Activated CD4-positive, alpha-beta T cell treated with anti-CD3 and anti-CD28 coated beads for 36 hours (primary cell): ENCODE data around the gene SLC46A2. TPM values are rescaled to one million over a fixed set of nuclear protein-coding genes. Genes with fewer than 3 reads are reported as not detected.

Experiments
- ATAC-seq: fragments of 200-7000 bp; cut with Tn5 transposase; one replicate; pipeline ENCODE4 v1.10.0; 2021; ENCODE audit warnings: mild to moderate bottlenecking, moderate library complexity
- CTCF ChIA-PET: fragments of 350-600 bp; sonication (Branson Sonifier 250); formaldehyde crosslinking; loops from one replicate; lab custom pipeline; 2021; ENCODE audit warnings: antibody characterized with exemption; lab: Charles Lee
- POLR2A ChIA-PET: fragments of 350-600 bp; sonication (Branson Sonifier 250); formaldehyde crosslinking; loops from one replicate; lab custom pipeline; 2021; ENCODE audit warnings: antibody characterized with exemption, inconsistent platforms; lab: Charles Lee
- DNase-seq: peaks from one replicate; pipeline ENCODE4 v3.0.0-alpha.2; 2020
- H3K27ac Mint-ChIP-seq: one replicate; pipeline ENCODE4 v1.8.0; 2021; ENCODE audit warnings: mixed read lengths
- H3K27me3 Mint-ChIP-seq: one replicate; pipeline ENCODE4 v1.8.0; 2021; ENCODE audit warnings: mixed read lengths
- H3K36me3 Mint-ChIP-seq: one replicate; pipeline ENCODE4 v1.8.0; 2021; ENCODE audit warnings: low read depth, mixed read lengths
- H3K4me1 Mint-ChIP-seq: one replicate; pipeline ENCODE4 v1.8.0; 2021; ENCODE audit warnings: mixed read lengths
- H3K4me3 Mint-ChIP-seq: one replicate; pipeline ENCODE4 v1.8.0; 2021; ENCODE audit warnings: mild to moderate bottlenecking, moderate library complexity, mixed read lengths
- H3K9me3 Mint-ChIP-seq: one replicate; pipeline ENCODE4 v1.8.0; 2021; ENCODE audit warnings: low read depth, mixed read lengths
- intact Hi-C, 2 experiments: fragments of 100-400 bp; cut with DNase I in 1 of 2; cut with micrococcal nuclease in 1 of 2; formaldehyde crosslinking; loops; one replicate each; pipeline versions ENCODE4 v1.14.2 to v1.15.1; 2022 to 2024; cut with DNase I, micrococcal nuclease
- total RNA-seq, 2 experiments: library from RNA; stranded (reverse); gene quantifications; one replicate each; pipeline ENCODE4 v1.2.3, GENCODE V29; 2021

Gene SLC46A2
- total RNA-seq, 2 experiments from 2014 or later: not detected

DNA sequence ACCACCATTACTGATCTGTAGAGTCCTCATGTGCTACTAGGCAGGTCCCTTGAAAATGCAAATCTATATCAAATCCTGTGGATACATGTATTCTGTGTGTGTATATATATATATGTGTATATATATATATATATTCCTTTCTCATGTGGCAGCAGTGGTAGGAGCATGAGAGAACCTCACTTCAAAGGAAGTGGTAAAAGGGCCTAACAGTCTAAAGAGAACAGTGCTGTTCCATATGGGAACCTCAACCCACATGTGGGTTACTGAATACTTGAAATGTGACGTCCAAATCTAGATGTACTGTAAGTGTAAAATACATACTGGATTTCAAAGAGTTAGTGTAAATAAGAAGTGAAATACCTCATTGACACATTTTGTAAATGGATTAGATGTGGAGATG, 5.4 kb downstream of the SLC46A2 start:
- H3K4me3 Mint-ChIP-seq: no peak overlapping the region
- H3K9me3 Mint-ChIP-seq: no peaks in the 10 kb centered on the region
- DNase-seq: no peak
- intact Hi-C loops: no loop called here
- H3K27ac Mint-ChIP-seq: no peak overlapping the region
- POLR2A ChIA-PET: no interaction called here
- no peaks in the 10 kb centered on the region for H3K4me1 Mint-ChIP-seq
- CTCF ChIA-PET: no interaction called here
- peaks cover 12% of the 10 kb centered on the region for H3K27me3 Mint-ChIP-seq
- no peak for ATAC-seq
- H3K36me3 Mint-ChIP-seq: no peaks in the 10 kb centered on the region

DNA sequence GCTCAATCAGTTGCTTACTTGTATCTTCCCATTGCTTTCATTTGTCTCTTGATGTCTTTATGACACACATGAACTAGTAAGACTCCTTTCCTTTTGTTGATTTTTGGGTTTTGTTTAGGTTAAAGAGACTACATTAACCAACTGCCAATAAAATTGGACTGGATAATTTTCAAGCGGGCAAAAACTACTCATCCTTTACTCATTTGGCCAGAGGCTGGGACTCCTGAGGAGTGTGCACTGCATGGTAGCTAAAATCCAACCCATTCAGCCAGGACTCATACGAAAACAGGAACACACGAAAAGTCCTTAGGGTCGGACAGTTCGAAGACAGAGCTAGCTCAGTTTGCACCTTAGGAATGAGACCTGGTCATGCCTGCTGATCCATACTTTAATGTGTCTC, 6.0 kb downstream of the SLC46A2 start:
- no peaks in the 10 kb centered on the region for H3K36me3 Mint-ChIP-seq
- intact Hi-C loops: no loop called here
- H3K9me3 Mint-ChIP-seq: no peaks in the 10 kb centered on the region
- no peak for ATAC-seq
- H3K27me3 Mint-ChIP-seq: peaks cover 7% of the 10 kb centered on the region
- H3K27ac Mint-ChIP-seq: no peak overlapping the region
- no peak for DNase-seq
- no peaks in the 10 kb centered on the region for H3K4me1 Mint-ChIP-seq
- ChIA-PET CTCF (no interaction called here), POLR2A (interaction anchor here (0.6 kb wide), 1 partner anchor 228 kb away, joined by 3 read pairs; no protein-coding TSS in a partner anchor)
- H3K4me3 Mint-ChIP-seq: no peak overlapping the region

DNA sequence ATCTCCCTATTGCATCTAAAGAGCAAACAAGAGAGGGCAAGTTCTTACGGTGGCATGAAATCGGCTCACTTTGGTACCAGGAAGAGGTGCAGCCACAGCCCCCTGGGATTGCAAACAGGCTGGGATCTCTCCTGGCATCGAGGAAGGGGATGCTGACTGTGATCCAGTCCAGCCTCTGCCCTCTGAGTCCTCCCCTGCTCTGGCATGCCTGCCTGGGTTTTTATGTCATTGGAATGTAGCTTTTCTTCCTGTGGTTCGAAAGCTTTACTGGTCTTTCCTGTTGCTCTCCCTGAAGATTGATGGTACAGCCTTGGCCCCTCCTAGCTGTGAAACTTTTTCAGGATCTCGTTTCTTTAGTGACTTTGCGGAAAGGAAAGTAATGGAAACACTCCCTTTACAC, 6.6 kb downstream of the SLC46A2 start:
- CTCF ChIA-PET: no interaction called here
- no peaks in the 10 kb centered on the region for H3K36me3 Mint-ChIP-seq
- H3K4me1 Mint-ChIP-seq: no peaks in the 10 kb centered on the region
- no peak overlapping the region for H3K4me3 Mint-ChIP-seq
- ATAC-seq: no peak
- intact Hi-C loops: no loop called here
- H3K27ac Mint-ChIP-seq: no peak overlapping the region
- DNase-seq: no peak
- H3K9me3 Mint-ChIP-seq: no peaks in the 10 kb centered on the region
- POLR2A ChIA-PET: interaction anchor here (0.6 kb wide), 1 partner anchor 123 kb away, joined by 3 read pairs; no protein-coding TSS in a partner anchor
- H3K27me3 Mint-ChIP-seq: peaks cover under 1% of the 10 kb centered on the region

DNA sequence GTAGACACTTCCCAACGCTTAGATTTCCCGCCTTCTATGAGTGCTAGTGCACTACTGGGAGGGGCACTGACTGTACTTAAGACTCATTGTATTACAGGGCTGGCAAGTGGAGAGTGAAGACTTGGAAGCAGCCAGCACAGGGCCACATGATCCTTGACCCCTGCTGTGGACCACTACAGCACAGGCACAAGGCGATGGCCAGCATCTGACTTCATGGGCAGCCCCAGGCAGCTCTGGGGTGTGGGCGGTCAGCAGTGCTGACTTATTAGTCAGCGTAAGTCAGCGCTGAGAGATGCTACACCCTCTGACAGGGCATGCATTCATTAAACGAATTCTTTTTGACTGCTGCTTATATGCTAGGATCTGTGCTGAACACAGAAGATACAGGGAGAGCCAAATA, 9.3 kb downstream of the SLC46A2 start:
- DNase-seq (no peak), ATAC-seq (no peak)
- no peaks in the 10 kb centered on the region for H3K9me3 Mint-ChIP-seq
- H3K27me3 Mint-ChIP-seq: no peaks in the 10 kb centered on the region
- no peaks in the 10 kb centered on the region for H3K36me3 Mint-ChIP-seq
- ChIA-PET POLR2A (no interaction called here), CTCF (interaction anchor here (0.6 to 1.1 kb wide), 2 partner anchors 25 to 36 kb away, joined by 3 to 4 read pairs; no protein-coding TSS in a partner anchor)
- intact Hi-C loops: no loop called here
- H3K4me3 Mint-ChIP-seq: no peak overlapping the region
- H3K4me1 Mint-ChIP-seq: no peaks in the 10 kb centered on the region
- no peak overlapping the region for H3K27ac Mint-ChIP-seq

DNA sequence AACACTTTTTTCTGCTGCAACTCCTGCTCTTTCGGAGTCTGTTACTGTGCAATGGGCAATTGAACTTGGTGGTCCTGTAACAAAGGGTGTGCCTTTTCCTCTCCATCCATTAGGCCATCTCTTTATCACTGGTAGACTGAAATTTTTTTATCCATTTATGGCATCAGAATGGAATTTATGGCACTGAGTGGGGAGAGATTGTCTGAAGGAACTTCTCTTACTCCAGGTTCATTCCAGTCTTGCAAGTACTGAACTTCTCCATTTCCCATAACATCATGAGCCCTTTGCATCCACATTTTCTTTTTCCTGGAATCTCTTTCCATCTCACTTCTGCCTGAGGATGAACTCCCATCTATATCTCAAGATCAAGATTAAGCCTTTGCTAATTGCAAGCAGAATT, 10.0 kb downstream of the SLC46A2 start:
- CTCF ChIA-PET: interaction anchor here (1.1 kb wide), 1 partner anchor 36 kb away, joined by 3 read pairs; no protein-coding TSS in a partner anchor
- H3K4me1 Mint-ChIP-seq: no peaks in the 10 kb centered on the region

DNA sequence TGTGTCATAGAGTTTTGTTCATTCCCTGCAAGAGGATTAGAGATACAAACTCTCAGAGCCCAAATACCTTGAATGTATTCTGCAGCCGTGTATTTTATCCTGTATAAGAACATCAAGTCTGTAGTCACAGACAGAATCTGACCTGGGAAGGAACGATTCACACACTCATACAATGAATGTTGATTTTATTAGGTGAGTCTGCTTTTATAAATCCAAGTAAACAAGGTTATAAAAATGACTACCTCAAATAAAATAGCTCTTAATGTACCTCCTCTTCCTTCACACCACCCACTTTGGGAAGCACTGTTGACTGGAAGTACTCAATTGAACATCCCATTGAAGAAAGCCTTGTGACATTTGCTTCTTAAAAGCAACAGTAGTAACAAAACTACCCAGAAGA, 11.9 kb downstream of the SLC46A2 start:
- POLR2A ChIA-PET: no interaction called here
- H3K9me3 Mint-ChIP-seq: no peaks in the 10 kb centered on the region
- no peaks in the 10 kb centered on the region for H3K36me3 Mint-ChIP-seq
- CTCF ChIA-PET: no interaction called here
- no peak overlapping the region for H3K27ac Mint-ChIP-seq
- DNase-seq (no peak), ATAC-seq (no peak)
- H3K4me3 Mint-ChIP-seq: no peak overlapping the region
- H3K4me1 Mint-ChIP-seq: no peaks in the 10 kb centered on the region
- H3K27me3 Mint-ChIP-seq: no peaks in the 10 kb centered on the region
- intact Hi-C loops: no loop called here

More for the DNA sequence above, 10.0 kb downstream of the SLC46A2 start:
- intact Hi-C loops: no loop called here
- DNase-seq (no peak), ATAC-seq (no peak)
- H3K4me3 Mint-ChIP-seq: no peak overlapping the region
- no peaks in the 10 kb centered on the region for H3K36me3 Mint-ChIP-seq
- H3K27me3 Mint-ChIP-seq: no peaks in the 10 kb centered on the region
- H3K9me3 Mint-ChIP-seq: no peaks in the 10 kb centered on the region
- POLR2A ChIA-PET: no interaction called here
- no peak overlapping the region for H3K27ac Mint-ChIP-seq

DNA sequence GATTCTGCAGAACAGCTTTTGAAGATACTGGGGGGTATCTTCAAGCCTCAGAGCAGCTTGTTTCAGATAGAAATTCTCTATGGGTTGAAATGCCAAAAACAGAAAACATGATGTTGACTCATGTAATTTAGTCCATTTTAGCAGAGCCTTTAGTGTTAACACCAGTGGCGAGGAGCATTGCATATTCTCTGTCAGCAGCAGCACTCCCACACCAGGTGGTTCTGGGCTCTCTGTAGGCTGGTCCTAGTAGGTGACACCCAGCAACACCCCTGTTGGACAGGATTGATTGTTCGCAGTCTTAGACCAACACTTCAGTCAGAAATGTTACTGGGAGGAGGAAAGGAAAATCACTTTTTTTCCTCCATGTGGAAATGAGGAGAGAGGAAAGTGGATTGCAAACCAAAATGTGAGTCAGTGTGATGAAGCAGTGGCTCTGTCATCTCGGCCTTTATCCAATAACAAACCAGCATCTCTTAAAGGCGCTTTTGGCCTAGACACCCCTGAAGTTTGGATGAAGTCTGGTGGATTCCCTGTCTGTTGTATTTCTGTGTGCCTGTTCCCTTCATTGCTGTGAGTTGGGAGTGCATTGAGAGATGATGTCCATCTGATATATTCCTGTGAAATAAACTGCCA, 16.8 kb downstream of the SLC46A2 start:
- ATAC-seq (no peak), DNase-seq (no peak)
- Mint-ChIP-seq H3K36me3 (peaks cover 5% of the 10 kb centered on the region), H3K27me3 (no peaks in the 10 kb centered on the region), H3K9me3 (no peaks in the 10 kb centered on the region), H3K4me3 (no peak overlapping the region), H3K27ac (no peak overlapping the region), H3K4me1 (no peaks in the 10 kb centered on the region)
- intact Hi-C loops: no loop called here
- ChIA-PET POLR2A (no interaction called here), CTCF (no interaction called here)

DNA sequence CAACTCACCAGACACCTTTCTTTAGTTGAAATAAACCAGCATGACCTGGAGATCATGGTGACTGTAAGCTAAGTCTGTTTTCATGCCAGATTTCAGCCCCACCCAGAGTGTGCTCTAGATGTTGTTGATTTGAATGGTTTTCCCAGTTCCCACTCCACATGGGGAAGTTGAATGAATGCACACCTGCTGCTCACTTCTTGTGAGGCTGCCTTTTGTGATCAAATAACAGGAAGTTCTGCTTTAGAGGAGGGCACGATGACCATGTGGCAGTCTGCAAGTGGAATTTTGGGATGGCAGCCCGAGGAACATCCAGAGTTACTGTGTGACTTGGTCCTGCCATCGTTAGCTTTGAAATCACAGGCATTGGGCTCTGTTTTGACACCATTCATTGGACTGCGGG, 18.7 kb downstream of the SLC46A2 start:
- ATAC-seq (no peak), DNase-seq (no peak)
- Mint-ChIP-seq H3K9me3 (no peaks in the 10 kb centered on the region), H3K27me3 (no peaks in the 10 kb centered on the region), H3K27ac (no peak overlapping the region), H3K36me3 (peaks cover 8% of the 10 kb centered on the region), H3K4me3 (no peak overlapping the region), H3K4me1 (peaks cover 10% of the 10 kb centered on the region)
- intact Hi-C loops: no loop called here
- ChIA-PET CTCF (no interaction called here), POLR2A (no interaction called here)

DNA sequence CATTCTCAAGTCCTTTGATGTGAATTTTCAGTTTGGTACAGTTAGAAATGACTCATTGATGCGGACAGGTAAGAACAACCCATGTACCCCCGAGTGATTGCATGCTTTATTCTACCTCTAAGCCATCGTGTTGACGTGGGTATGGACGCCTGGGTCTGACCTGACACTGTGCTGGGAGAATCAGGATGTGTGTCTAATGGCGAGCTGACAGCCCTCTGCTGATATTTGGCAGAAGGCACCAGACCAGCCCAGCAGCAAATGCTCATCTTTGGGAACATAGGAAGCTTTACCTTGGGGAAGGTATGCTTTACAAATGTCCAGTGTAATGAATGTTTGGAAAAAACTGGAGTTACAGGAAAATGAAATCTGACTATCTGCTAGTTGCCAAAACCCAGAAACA, 20.1 kb downstream of the SLC46A2 start:
- intact Hi-C loops: no loop called here
- ATAC-seq (no peak), DNase-seq (no peak)
- H3K27ac Mint-ChIP-seq: no peak overlapping the region
- no peak overlapping the region for H3K4me3 Mint-ChIP-seq
- H3K27me3 Mint-ChIP-seq: no peaks in the 10 kb centered on the region
- no peaks in the 10 kb centered on the region for H3K9me3 Mint-ChIP-seq
- peaks cover 10% of the 10 kb centered on the region for H3K4me1 Mint-ChIP-seq
- ChIA-PET POLR2A (no interaction called here), CTCF (no interaction called here)
- H3K36me3 Mint-ChIP-seq: peaks cover 8% of the 10 kb centered on the region

DNA sequence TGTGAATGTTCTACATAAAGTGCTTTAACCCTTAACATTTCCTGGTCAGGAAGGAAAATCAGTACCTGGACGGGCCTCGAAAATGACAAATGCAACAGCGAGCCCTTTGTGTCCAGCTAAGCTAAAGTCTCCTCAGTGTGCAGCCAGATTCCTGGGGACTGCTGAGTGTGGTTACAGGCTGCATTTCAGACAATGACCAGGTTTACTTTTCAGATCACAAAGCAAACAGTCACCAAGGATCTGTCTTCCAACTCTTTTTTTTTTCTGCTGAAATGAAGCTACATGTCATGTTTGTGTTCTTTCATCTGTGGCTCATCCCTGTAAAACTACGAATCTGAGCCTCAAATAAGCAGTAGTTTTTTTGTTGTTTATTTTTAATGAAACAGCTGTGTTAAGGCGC, 20.8 kb downstream of the SLC46A2 start:
- intact Hi-C loops: no loop called here
- Mint-ChIP-seq H3K4me1 (peaks cover 10% of the 10 kb centered on the region), H3K36me3 (peaks cover 8% of the 10 kb centered on the region), H3K27me3 (no peaks in the 10 kb centered on the region), H3K9me3 (no peaks in the 10 kb centered on the region), H3K4me3 (no peak overlapping the region), H3K27ac (no peak overlapping the region)
- ATAC-seq (no peak), DNase-seq (no peak)
- ChIA-PET CTCF (no interaction called here), POLR2A (interaction anchor here (0.6 kb wide), 1 partner anchor 933 kb away, joined by 3 read pairs; no protein-coding TSS in a partner anchor)

DNA sequence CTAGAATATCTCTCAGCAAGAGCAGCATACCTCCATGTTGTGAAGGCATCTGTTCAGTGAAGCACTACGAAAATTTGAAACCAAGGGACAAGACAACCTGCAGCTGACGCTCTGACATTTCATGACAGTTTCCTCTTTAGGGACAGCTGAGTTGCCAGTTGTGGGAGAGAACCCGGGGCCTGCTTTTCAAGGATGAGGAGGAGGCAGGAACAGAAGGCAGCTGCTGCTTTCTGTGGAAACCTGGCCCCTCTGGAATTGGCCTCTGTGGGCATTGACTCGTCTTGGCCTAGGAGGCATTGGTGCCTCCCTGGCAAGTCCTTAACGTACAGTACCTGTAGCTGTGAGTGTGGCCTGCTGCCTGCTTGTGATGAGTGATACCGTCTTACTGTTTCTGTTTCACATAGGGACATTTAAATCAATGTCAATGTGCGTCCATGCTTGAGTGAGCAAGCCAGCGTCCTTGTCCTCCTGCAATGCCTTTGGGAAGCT, 21.6 kb downstream of the SLC46A2 start:
- DNase-seq (no peak), ATAC-seq (no peak)
- H3K4me1 Mint-ChIP-seq: peaks cover 10% of the 10 kb centered on the region
- intact Hi-C loops: no loop called here
- peaks cover 8% of the 10 kb centered on the region for H3K36me3 Mint-ChIP-seq
- H3K27me3 Mint-ChIP-seq: no peaks in the 10 kb centered on the region
- CTCF ChIA-PET: interaction anchor here (0.7 to 2.2 kb wide), 3 partner anchors 23 to 1041 kb away, joined by 3 to 6 read pairs (median 3); no protein-coding TSS in a partner anchor
- POLR2A ChIA-PET: no interaction called here
- no peaks in the 10 kb centered on the region for H3K9me3 Mint-ChIP-seq
- no peak overlapping the region for H3K4me3 Mint-ChIP-seq
- no peak overlapping the region for H3K27ac Mint-ChIP-seq

DNA sequence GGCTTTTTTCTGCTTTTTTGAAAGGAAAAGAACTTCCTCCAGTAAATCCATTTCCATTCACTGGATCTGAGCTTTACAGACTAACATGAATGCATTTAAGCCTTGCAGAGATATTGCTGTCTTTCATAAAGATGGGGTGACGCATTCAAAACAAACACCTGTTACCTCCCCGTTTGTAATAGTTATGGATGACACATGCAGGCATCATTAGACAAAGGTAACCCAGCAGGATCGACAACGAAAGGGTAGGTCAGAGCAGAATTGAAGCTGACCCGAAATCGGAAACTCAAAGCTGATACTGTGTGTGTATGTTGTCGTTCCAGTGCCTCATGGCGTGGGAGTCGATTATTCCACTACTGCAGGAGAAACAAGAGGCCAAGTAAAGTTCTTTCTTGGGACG, 22.2 kb downstream of the SLC46A2 start:
- ATAC-seq (no peak), DNase-seq (no peak)
- ChIA-PET POLR2A (no interaction called here), CTCF (interaction anchor here (1.0 to 2.2 kb wide), 2 partner anchors 22 to 35 kb away, joined by 3 to 6 read pairs; no protein-coding TSS in a partner anchor)
- Mint-ChIP-seq H3K9me3 (no peaks in the 10 kb centered on the region), H3K27me3 (no peaks in the 10 kb centered on the region), H3K4me3 (no peak overlapping the region), H3K36me3 (peaks cover 8% of the 10 kb centered on the region), H3K27ac (no peak overlapping the region), H3K4me1 (peaks cover 17% of the 10 kb centered on the region)
- intact Hi-C loops: no loop called here
